GM20000 (cell line): ENCODE data around the gene NLGN1.

Experiments
- DNase-seq: peaks from one replicate; pipeline ENCODE4 v3.0.0; 2012; ENCODE audit warnings: low spot score
- TF ChIP-seq, protein P1 (sequence below): IDR thresholded peaks from 2 replicates; pipeline ENCODE4 v1.5.1; 2012; ENCODE audit warnings: mild to moderate bottlenecking, control low read depth; ENCODE audit errors: extremely low read depth, missing control alignments

The NLGN1 gene

DNA sequence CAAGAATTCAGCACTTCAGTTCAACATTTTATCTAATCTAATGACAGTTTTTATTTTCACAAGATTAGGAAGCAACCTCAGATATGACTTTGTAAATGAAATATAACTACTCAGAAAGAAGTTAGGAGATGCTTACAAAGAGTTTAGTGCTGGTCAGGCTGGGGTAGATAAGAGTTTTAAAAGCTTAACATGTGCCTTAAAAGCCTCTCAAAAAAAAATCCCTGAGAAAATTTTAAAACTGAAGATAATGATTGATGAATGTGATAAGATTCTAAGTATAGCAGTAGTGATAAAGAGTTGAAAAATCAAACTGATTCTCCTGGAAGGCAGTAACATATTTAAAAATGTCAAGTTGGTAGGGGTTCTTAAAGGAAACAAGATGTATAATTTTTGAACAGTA is 478.2 kb downstream of the NLGN1 start:
- TF ChIP-seq, protein P1, sequence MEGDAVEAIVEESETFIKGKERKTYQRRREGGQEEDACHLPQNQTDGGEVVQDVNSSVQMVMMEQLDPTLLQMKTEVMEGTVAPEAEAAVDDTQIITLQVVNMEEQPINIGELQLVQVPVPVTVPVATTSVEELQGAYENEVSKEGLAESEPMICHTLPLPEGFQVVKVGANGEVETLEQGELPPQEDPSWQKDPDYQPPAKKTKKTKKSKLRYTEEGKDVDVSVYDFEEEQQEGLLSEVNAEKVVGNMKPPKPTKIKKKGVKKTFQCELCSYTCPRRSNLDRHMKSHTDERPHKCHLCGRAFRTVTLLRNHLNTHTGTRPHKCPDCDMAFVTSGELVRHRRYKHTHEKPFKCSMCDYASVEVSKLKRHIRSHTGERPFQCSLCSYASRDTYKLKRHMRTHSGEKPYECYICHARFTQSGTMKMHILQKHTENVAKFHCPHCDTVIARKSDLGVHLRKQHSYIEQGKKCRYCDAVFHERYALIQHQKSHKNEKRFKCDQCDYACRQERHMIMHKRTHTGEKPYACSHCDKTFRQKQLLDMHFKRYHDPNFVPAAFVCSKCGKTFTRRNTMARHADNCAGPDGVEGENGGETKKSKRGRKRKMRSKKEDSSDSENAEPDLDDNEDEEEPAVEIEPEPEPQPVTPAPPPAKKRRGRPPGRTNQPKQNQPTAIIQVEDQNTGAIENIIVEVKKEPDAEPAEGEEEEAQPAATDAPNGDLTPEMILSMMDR = no peak
- no peak for DNase-seq

DNA sequence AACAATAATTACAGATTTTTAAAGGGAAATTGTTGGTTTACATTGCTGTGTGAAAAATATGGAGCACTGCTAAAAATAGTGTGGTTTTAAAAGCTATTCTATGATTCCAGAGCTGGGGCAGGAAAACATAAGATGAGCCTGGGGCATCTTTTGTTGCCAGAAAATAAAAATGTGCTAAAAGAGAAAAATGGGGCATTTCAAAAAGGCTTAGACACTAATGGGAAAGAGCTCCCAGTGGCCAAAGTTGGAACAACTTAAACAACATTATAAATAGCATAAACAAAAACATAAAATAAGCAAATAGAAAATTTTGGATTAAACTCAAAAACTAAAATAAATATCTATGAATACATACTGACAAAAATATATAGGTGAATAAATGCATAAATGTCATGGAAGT is 478.9 kb downstream of the NLGN1 start:
- no peak for DNase-seq
- TF ChIP-seq, protein P1 = no peak

DNA sequence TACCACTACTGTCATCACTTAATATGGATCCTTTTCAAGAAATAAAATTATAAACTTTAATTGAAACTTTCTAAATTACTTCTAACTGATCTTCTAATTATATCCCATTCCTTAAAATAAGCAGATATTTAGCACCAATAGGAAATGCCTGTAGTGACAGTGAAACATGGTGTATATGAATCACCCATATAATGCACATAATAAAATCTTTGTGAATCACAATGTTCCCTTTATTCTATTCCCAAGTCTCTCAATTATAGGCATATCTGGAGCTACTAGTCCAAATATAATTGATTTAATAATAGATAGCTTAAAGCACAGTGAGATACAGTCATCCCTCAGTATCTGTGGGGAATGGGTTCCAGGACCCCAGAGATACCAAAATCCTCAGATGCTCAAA is 490.3 kb downstream of the NLGN1 start:
- TF ChIP-seq, protein P1 = no peak
- DNase-seq = no peak

DNA sequence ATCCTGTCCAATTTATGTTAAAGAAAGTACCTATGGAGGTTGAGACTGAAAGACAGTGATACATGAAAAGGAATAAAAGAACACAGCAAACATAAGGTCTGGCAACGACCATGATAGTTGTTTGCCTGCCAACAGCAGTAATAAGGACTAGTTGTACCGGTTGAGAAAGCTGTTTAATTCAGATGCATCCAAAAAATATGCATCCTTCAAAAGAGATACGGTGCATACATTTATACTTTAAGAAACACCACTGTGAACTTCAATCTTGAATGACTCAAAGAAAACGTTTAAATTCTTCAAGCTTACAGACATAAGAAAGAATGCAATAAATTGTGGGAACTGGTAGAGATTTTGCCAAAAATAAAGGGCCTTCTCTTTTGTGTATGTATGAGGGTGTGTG is 492.1 kb downstream of the NLGN1 start:
- DNase-seq = no peak
- TF ChIP-seq, protein P1 = no peak

DNA sequence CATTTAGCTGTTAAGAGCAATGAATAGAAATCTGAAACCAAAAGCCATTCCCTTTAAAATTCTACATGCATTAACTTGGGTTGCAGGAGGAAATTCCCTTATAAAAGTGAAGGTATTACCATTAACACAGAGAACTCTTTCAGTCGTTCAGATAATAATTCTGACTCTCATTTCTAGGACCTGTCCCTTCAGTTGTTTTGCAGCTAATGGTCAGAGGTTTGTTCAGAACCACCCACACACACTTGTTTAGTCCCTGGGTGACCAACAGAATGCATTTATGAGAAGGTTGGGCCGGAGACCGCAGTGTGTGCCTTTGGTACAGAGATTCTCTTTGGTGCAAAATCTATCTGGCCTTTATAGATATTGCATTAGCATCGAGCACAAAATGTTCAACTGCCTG is 492.5 kb downstream of the NLGN1 start:
- TF ChIP-seq, protein P1 = no peak
- no peak for DNase-seq

DNA sequence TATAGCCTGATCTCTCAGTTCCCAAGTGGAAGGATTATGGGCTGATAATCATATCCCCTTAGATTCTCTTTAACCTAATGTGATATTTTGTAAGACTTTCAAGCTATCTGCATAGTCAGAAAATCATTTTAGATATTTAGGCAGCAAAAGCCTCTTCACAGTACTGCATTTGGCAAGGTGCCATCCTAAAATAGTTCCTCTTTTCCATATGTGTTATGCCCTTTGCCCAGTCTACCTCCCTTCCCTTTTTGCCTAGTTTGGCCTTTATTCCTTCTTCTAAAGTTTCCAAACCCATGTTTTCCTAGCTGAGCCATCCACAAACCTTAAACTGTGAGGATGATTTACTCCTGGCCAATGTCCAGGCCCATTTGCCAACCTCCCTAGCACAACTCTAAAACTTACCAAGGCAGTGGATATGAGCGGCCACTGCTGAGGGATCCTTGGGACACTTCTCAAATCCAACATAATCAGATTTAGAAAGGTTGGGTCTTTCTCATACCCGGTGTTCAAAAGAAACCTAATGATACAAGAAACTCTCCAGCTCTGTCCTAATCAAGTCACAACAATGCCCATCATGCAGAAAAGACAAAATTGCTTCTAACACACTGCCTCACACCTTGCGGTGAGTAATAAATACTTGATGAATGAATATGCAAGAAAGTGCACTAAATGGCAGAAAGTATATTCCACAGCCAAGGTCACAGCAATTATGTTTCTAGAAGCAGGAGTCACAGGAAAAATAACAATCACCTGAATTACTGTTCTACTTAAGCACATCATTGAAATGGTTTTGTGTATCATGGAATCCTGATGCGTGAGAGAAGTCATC is 493.9 kb downstream of the NLGN1 start:
- TF ChIP-seq, protein P1 = no peak
- DNase-seq = no peak

DNA sequence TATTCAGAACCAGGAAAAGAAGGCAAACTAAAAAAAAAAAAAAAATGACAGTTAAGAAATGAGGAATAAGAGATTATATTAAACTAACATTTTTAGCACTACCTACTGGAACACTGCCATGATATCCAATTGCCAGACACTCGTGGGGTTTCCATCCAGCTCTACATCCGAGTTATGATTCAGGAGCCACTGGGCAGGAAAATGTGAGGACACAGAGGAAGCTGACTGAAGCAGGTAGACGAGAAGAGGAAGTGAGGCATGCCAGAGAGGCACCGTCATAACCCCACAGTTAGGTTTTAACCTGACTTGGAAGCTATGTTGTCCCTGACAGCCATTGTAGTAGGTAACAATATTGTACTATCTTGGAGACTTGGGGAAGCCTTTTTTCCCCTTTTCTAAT is 495.0 kb downstream of the NLGN1 start:
- no peak for DNase-seq
- TF ChIP-seq, protein P1 = no peak
